ENCODE measurements around the gene STXBP6.

GRCh38 chr14:24804552-24805212, 245.3 kb downstream of the STXBP6 start:
- no peak for TF ChIP-seq TAF1 (IDR thresholded peaks at IDR 0.05; ENCODE audit: borderline replicate concordance, low read depth, low read length)
- TF ChIP-seq POLR2A (IDR thresholded peaks at IDR 0.05; ENCODE audit: low read depth, low read length) = no peak

All from GM12892 (cell line).